HG02970 (cell line): Measurements from ENCODE around the gene INPP5A.
"Not testable (repeated sequence)": the region's sequence is repeated elsewhere in the genome, so short reads cannot be mapped to it uniquely, and the experiment has no call there.

Experiments
- ATAC-seq: cut with Tn5 transposase; IDR thresholded peaks from one replicate; pipeline ENCODE4 v1.9.1; 2021; ENCODE audit warnings: mild to moderate bottlenecking, moderate library complexity, moderate number of reproducible peaks; ENCODE audit not compliant: unreplicated experiment, low FRiP score

INPP5A gene

GRCh38 chr10:132786476-132786883 is 248.9 kb downstream of the INPP5A start:
- no peak for ATAC-seq

- ATAC-seq: no peak
These were observed 249.4 kb downstream of the INPP5A start for GRCh38 chr10:132786884-132787494.

- ATAC-seq: no peak
These were observed 250.1 kb downstream of the INPP5A start for GRCh38 chr10:132787495-132788179.

GRCh38 chr10:132788180-132788830 is 250.7 kb downstream of the INPP5A start:
- ATAC-seq: no peak

GRCh38 chr10:132788831-132789219 is 251.2 kb downstream of the INPP5A start:
- no peak for ATAC-seq

GRCh38 chr10:132789659-132790148 is 252.1 kb downstream of the INPP5A start:
- no peak for ATAC-seq

- ATAC-seq: no peak
These were observed 252.9 kb downstream of the INPP5A start for GRCh38 chr10:132790470-132790869.

- no peak for ATAC-seq
These were observed 253.6 kb downstream of the INPP5A start for GRCh38 chr10:132790934-132791829.

- ATAC-seq: not testable (repeated sequence)
These were observed 254.5 kb downstream of the INPP5A start for GRCh38 chr10:132792099-132792498.

GRCh38 chr10:132792796-132793195 is 255.2 kb downstream of the INPP5A start:
- ATAC-seq: no peak

- ATAC-seq: no peak
These were observed 255.6 kb downstream of the INPP5A start for GRCh38 chr10:132793213-132793612.

- ATAC-seq: no peak
These were observed 256.6 kb downstream of the INPP5A start for GRCh38 chr10:132793871-132794849.

- ATAC-seq: no peak
These were observed 259.3 kb downstream of the INPP5A start for GRCh38 chr10:132796846-132797245.

- not testable (repeated sequence) for ATAC-seq
These were observed 260.4 kb downstream of the INPP5A start for GRCh38 chr10:132797986-132798385.

GRCh38 chr10:132798403-132798802 is 260.8 kb downstream of the INPP5A start:
- no peak for ATAC-seq

GRCh38 chr10:132798876-132799275 is 261.3 kb downstream of the INPP5A start:
- no peak for ATAC-seq

- ATAC-seq: no peak
These were observed 262.3 kb downstream of the INPP5A start for GRCh38 chr10:132799865-132800264.

GRCh38 chr10:132802048-132802447 is 264.5 kb downstream of the INPP5A start:
- ATAC-seq: no peak

GRCh38 chr10:132802694-132803320 is 265.2 kb downstream of the INPP5A start:
- ATAC-seq: no peak
